Activated CD4-positive, CD25-positive, alpha-beta regulatory T cell treated with anti-CD3 and anti-CD28 coated beads, Interleukin-2, amount 50 U/mL, for 16 hours (primary cell): ENCODE data around the gene HSDL2.
"Not testable (repeated sequence)": the region's sequence is repeated elsewhere in the genome, so short reads cannot be mapped to it uniquely, and the experiment has no call there.

Experiments used
- DNase-seq: peaks from one replicate; pipeline ENCODE4 v3.0.0-alpha.2; 2020; ENCODE audit warnings: low read depth, low spot score

Gene HSDL2

GRCh38 chr9:112396872-112397271 lies 17.0 kb downstream of the HSDL2 start:
- no peak for DNase-seq

- DNase-seq: no peak
Measured at GRCh38 chr9:112401175-112401815, 21.4 kb downstream of the HSDL2 start.

- DNase-seq: no peak
Measured at GRCh38 chr9:112403614-112404201, 23.8 kb downstream of the HSDL2 start.

GRCh38 chr9:112404508-112404932 lies 24.6 kb downstream of the HSDL2 start:
- no peak for DNase-seq

GRCh38 chr9:112408275-112408674 lies 28.4 kb downstream of the HSDL2 start:
- DNase-seq: no peak

GRCh38 chr9:112408819-112409218 lies 28.9 kb downstream of the HSDL2 start:
- DNase-seq: no peak

GRCh38 chr9:112409758-112410157 lies 29.9 kb downstream of the HSDL2 start:
- DNase-seq: no peak

- DNase-seq: no peak
Measured at GRCh38 chr9:112411626-112412027, 31.7 kb downstream of the HSDL2 start.

GRCh38 chr9:112413728-112414127 lies 33.8 kb downstream of the HSDL2 start:
- not testable (repeated sequence) for DNase-seq

- no peak for DNase-seq
Measured at GRCh38 chr9:112420208-112420607, 40.3 kb downstream of the HSDL2 start.

GRCh38 chr9:112421771-112422222 lies 41.9 kb downstream of the HSDL2 start:
- no peak for DNase-seq

- DNase-seq: no peak
Measured at GRCh38 chr9:112422417-112423148, 42.7 kb downstream of the HSDL2 start.

- no peak for DNase-seq
Measured at GRCh38 chr9:112430006-112430522, 50.2 kb downstream of the HSDL2 start.

- DNase-seq: no peak
Measured at GRCh38 chr9:112433499-112434392, 53.8 kb downstream of the HSDL2 start.

GRCh38 chr9:112434487-112434886 lies 54.6 kb downstream of the HSDL2 start:
- no peak for DNase-seq

GRCh38 chr9:112437406-112437805 lies 57.5 kb downstream of the HSDL2 start:
- no peak for DNase-seq

- DNase-seq: no peak
Measured at GRCh38 chr9:112439171-112439570, 59.3 kb downstream of the HSDL2 start.

- no peak for DNase-seq
Measured at GRCh38 chr9:112439825-112440224, 59.9 kb downstream of the HSDL2 start.

GRCh38 chr9:112443200-112443599 lies 63.3 kb downstream of the HSDL2 start:
- no peak for DNase-seq

- DNase-seq: no peak
Measured at GRCh38 chr9:112443636-112444035, 63.7 kb downstream of the HSDL2 start.

GRCh38 chr9:112445196-112445595 lies 65.3 kb downstream of the HSDL2 start:
- DNase-seq: no peak

- DNase-seq: no peak
Measured at GRCh38 chr9:112446080-112446479, 66.2 kb downstream of the HSDL2 start.
